Measurements from ENCODE around the gene CLEC14A. TPM values are rescaled to one million over a fixed set of nuclear protein-coding genes. Genes with fewer than 3 reads are reported as not detected.

Gene CLEC14A
- total RNA-seq, 2 experiments from 2014 or later = not detected

- Histone ChIP-seq H3K36me3 (ENCODE audit: insufficient read depth, low read length) (no peaks in the 10 kb centered on the region), H3K9me2 (ENCODE audit: insufficient read depth, low read length) (no peaks in the 10 kb centered on the region), H4K20me1 (ENCODE audit: insufficient read depth, low read length) (no peaks in the 10 kb centered on the region), H3K4me1 (ENCODE audit: insufficient read depth, low read length, poor library complexity, severe bottlenecking) (no peaks in the 10 kb centered on the region), H3K4me2 (ENCODE audit: low read length) (no peak overlapping the region), H3K9me3 (ENCODE audit: low read length) (0 out of 2 replicates have a peak, but pooled peaks cover 5% of the 10 kb centered on the region), H3K79me2 (ENCODE audit: insufficient read depth, low read depth, low read length) (no peaks in the 10 kb centered on the region), H3K4me3 (ENCODE audit: low read depth, low read length, poor library complexity, severe bottlenecking) (no peak overlapping the region), H3K27ac (ENCODE audit: low read depth, low read length, poor library complexity, severe bottlenecking) (no peak overlapping the region), H2AFZ (ENCODE audit: low read length) (no peak overlapping the region)
- BruUV-seq (replicated peaks) = no TSS peak
- POLR2A ChIA-PET = no interaction called here
- no peak for TF ChIP-seq CTCF (conservative IDR thresholded peaks at IDR 0.05; ENCODE audit: low read length)
- TF ChIP-seq EZH2phosphoT487 (IDR thresholded peaks at IDR 0.05; ENCODE audit: borderline replicate concordance, low read depth, low read length) = no peak
- CTCF ChIA-PET (ENCODE audit: unreplicated experiment) = no interaction called here
- intact Hi-C loops (cut with micrococcal nuclease; ENCODE audit: unreplicated experiment) = no loop called here
- no peak for DNase-seq (ENCODE audit: low spot score)
These were observed 24.2 kb upstream of the CLEC14A start for GRCh38 chr14:38280081-38280480.

GRCh38 chr14:38279572-38279971, 23.7 kb upstream of the CLEC14A start:
- Histone ChIP-seq H3K27ac (ENCODE audit: low read depth, low read length, poor library complexity, severe bottlenecking) (no peak overlapping the region), H3K9me3 (ENCODE audit: low read length) (0 out of 2 replicates have a peak, but pooled peaks cover 5% of the 10 kb centered on the region), H4K20me1 (ENCODE audit: insufficient read depth, low read length) (no peaks in the 10 kb centered on the region), H3K9me2 (ENCODE audit: insufficient read depth, low read length) (no peaks in the 10 kb centered on the region), H3K4me3 (ENCODE audit: low read depth, low read length, poor library complexity, severe bottlenecking) (no peak overlapping the region), H3K36me3 (ENCODE audit: insufficient read depth, low read length) (no peaks in the 10 kb centered on the region), H3K4me2 (ENCODE audit: low read length) (no peak overlapping the region), H3K4me1 (ENCODE audit: insufficient read depth, low read length, poor library complexity, severe bottlenecking) (no peaks in the 10 kb centered on the region), H2AFZ (ENCODE audit: low read length) (no peak overlapping the region), H3K79me2 (ENCODE audit: insufficient read depth, low read depth, low read length) (no peaks in the 10 kb centered on the region)
- POLR2A ChIA-PET = no interaction called here
- CTCF ChIA-PET (ENCODE audit: unreplicated experiment) = no interaction called here
- TF ChIP-seq CTCF (conservative IDR thresholded peaks at IDR 0.05; ENCODE audit: low read length) = no peak
- TF ChIP-seq EZH2phosphoT487 (IDR thresholded peaks at IDR 0.05; ENCODE audit: borderline replicate concordance, low read depth, low read length) = no peak
- intact Hi-C loops (cut with micrococcal nuclease; ENCODE audit: unreplicated experiment) = no loop called here
- BruUV-seq (replicated peaks) = no TSS peak
- no peak for DNase-seq (ENCODE audit: low spot score)

GRCh38 chr14:38278035-38278434, 22.1 kb upstream of the CLEC14A start:
- Histone ChIP-seq H3K4me3 (ENCODE audit: low read depth, low read length, poor library complexity, severe bottlenecking) (no peak overlapping the region), H3K9me2 (ENCODE audit: insufficient read depth, low read length) (no peaks in the 10 kb centered on the region), H3K79me2 (ENCODE audit: insufficient read depth, low read depth, low read length) (no peaks in the 10 kb centered on the region), H2AFZ (ENCODE audit: low read length) (no peak overlapping the region), H3K4me2 (ENCODE audit: low read length) (no peak overlapping the region), H3K4me1 (ENCODE audit: insufficient read depth, low read length, poor library complexity, severe bottlenecking) (no peaks in the 10 kb centered on the region), H3K36me3 (ENCODE audit: insufficient read depth, low read length) (no peaks in the 10 kb centered on the region), H4K20me1 (ENCODE audit: insufficient read depth, low read length) (no peaks in the 10 kb centered on the region), H3K27ac (ENCODE audit: low read depth, low read length, poor library complexity, severe bottlenecking) (no peak overlapping the region), H3K9me3 (ENCODE audit: low read length) (no peaks in the 10 kb centered on the region)
- no TSS peak for BruUV-seq (replicated peaks)
- no peak for TF ChIP-seq CTCF (conservative IDR thresholded peaks at IDR 0.05; ENCODE audit: low read length)
- no peak for TF ChIP-seq EZH2phosphoT487 (IDR thresholded peaks at IDR 0.05; ENCODE audit: borderline replicate concordance, low read depth, low read length)
- intact Hi-C loops (cut with micrococcal nuclease; ENCODE audit: unreplicated experiment) = no loop called here
- CTCF ChIA-PET (ENCODE audit: unreplicated experiment) = no interaction called here
- no peak for DNase-seq (ENCODE audit: low spot score)
- POLR2A ChIA-PET = no interaction called here

Measured in OCI-LY7 (cell line).